ENCODE data around the gene NPFF.

Gene NPFF

GRCh38 chr12:53466640-53467039, 40.6 kb downstream of the NPFF start:
- H3K4me2 ChIP-seq, result no peak overlapping the region; a peak in 1 of 22 replicates
- H3K9me3 ChIP-seq (replicated peaks in 1 of 11), result no peaks in the 10 kb centered on the region
- H3K9ac ChIP-seq, result no peak overlapping the region
- no peaks in the 10 kb centered on the region for H3K27me3 ChIP-seq
- no peak for TF ChIP-seq Cebpa-rat (IDR thresholded peaks at IDR 0.05)
- H3K36me3 ChIP-seq, result peaks cover 97 to 100% (median 99%) of the 10 kb centered on the region in 11 experiments
- no peak overlapping the region for H3K4me3 ChIP-seq
- peaks cover 97 to 99% (median 99%) of the 10 kb centered on the region in 11 experiments for H4K20me1 ChIP-seq
- H3K4me1 ChIP-seq, result peaks cover 0 to 49% (median 7%) of the 10 kb centered on the region in 10 experiments; a peak in 10 of 20 replicates
- no peak overlapping the region for H3K27ac ChIP-seq

GRCh38 chr12:53465679-53466078, 41.6 kb downstream of the NPFF start:
- Histone ChIP-seq H3K4me3 (no peak overlapping the region), H3K27me3 (no peaks in the 10 kb centered on the region), H3K4me1 (peaks cover 0 to 53% (median 7%) of the 10 kb centered on the region in 10 experiments; a peak in 10 of 20 replicates), H4K20me1 (peaks cover 98 to 100% (median 100%) of the 10 kb centered on the region in 11 experiments), H3K27ac (peak overlapping the region in 5 of 11 experiments; percentile 8 to 34 (median 19); a peak in 5 of 22 replicates), H3K4me2 (peak overlapping the region in 4 of 11 experiments; percentile 8 to 31 (median 19); a peak in 5 of 22 replicates), H3K9ac (peak overlapping the region in 6 of 11 experiments; percentile 14 to 49 (median 27); a peak in 5 of 22 replicates), H3K9me3 (replicated peaks in 1 of 11) (no peaks in the 10 kb centered on the region), H3K36me3 (peaks cover 99 to 100% (median 99%) of the 10 kb centered on the region in 11 experiments)
- TF ChIP-seq Cebpa-rat (IDR thresholded peaks at IDR 0.05), result no peak

DNA sequence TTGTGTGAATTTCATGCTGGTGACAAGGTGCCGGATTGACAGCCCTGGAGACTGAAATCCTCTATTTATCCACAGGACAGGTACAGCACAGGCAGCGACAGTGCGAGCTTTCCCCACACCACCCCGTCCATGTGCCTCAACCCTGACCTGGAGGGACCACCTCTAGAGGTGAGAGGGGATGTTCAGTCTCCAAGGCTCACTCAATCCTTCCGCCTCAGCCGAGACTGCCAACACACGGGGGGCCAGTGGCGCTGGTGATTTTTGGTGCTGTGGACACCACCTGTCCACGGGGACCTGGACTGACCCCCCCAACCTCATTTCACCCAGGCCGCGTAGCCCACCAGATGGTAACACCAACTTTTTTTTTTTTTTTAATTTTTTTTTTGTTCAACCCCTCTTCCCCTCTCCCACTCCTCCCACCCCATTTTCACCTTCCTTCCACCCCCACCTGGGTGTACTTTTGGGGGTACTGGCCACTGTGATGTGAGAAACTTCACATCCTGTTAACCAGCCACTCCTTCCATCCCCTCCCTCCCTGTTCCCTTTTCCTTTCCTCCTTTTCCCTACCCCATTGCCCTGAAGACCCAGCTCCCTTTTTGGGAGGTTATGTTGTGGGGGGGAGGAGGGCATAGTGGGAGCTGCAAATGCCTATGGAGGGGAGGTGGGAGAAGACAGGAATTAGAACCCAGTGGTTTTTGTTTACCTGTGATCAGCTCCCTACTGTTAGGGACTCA, 42.4 kb downstream of the NPFF start:
- H3K36me3 ChIP-seq, result peaks cover 99 to 100% (median 99%) of the 10 kb centered on the region in 11 experiments
- H3K4me2 ChIP-seq, result peak overlapping the region in 4 of 11 experiments; percentile 8 to 31 (median 19); a peak in 4 of 22 replicates
- no peak for TF ChIP-seq Cebpa-rat (IDR thresholded peaks at IDR 0.05)
- peak overlapping the region in 3 of 11 experiments; percentile 8 to 34 (median 15); a peak in 5 of 22 replicates for H3K27ac ChIP-seq
- H3K4me3 ChIP-seq, result no peak overlapping the region
- H3K9me3 ChIP-seq (replicated peaks in 1 of 11), result no peaks in the 10 kb centered on the region
- H3K27me3 ChIP-seq, result no peaks in the 10 kb centered on the region
- peaks cover 0 to 61% (median 7%) of the 10 kb centered on the region in 10 experiments; a peak in 10 of 20 replicates for H3K4me1 ChIP-seq
- H4K20me1 ChIP-seq, result peaks cover 98 to 100% (median 100%) of the 10 kb centered on the region in 11 experiments
- peak overlapping the region in 6 of 11 experiments; percentile 25 to 49 (median 32); a peak in 6 of 22 replicates for H3K9ac ChIP-seq

GRCh38 chr12:53463802-53464560, 43.3 kb downstream of the NPFF start:
- TF ChIP-seq Cebpa-rat (IDR thresholded peaks at IDR 0.05), result no peak
- Histone ChIP-seq H4K20me1 (peaks cover 99 to 100% (median 100%) of the 10 kb centered on the region in 11 experiments), H3K36me3 (peaks cover 99 to 100% (median 99%) of the 10 kb centered on the region in 11 experiments)

GRCh38 chr12:53462935-53463334, 44.3 kb downstream of the NPFF start:
- no peak overlapping the region for H3K27ac ChIP-seq
- no peaks in the 10 kb centered on the region for H3K27me3 ChIP-seq
- no peak overlapping the region for H3K4me3 ChIP-seq
- H3K9me3 ChIP-seq (replicated peaks in 1 of 11), result no peaks in the 10 kb centered on the region
- TF ChIP-seq Cebpa-rat (IDR thresholded peaks at IDR 0.05), result no peak
- 0 out of 22 replicates have a peak overlapping the region, but pooled peaks of 1 of the 11 experiments have one; percentile 1 for H3K4me2 ChIP-seq
- peaks cover 99 to 100% (median 99%) of the 10 kb centered on the region in 11 experiments for H3K36me3 ChIP-seq
- H3K9ac ChIP-seq, result peak overlapping the region in 2 of 11 experiments; percentile 23 to 33; a peak in 4 of 22 replicates
- peaks cover 0 to 64% (median 7%) of the 10 kb centered on the region in 10 experiments; a peak in 10 of 20 replicates for H3K4me1 ChIP-seq
- H4K20me1 ChIP-seq, result peaks cover 99 to 100% (median 100%) of the 10 kb centered on the region in 11 experiments

More at GRCh38 chr12:53463802-53464560, 43.3 kb downstream of the NPFF start:
- no peak overlapping the region for H3K4me3 ChIP-seq
- peaks cover 0 to 64% (median 7%) of the 10 kb centered on the region in 10 experiments; a peak in 10 of 20 replicates for H3K4me1 ChIP-seq
- H3K9me3 ChIP-seq (replicated peaks in 1 of 11), result no peaks in the 10 kb centered on the region
- no peak overlapping the region; a peak in 1 of 22 replicates for H3K27ac ChIP-seq
- H3K27me3 ChIP-seq, result no peaks in the 10 kb centered on the region
- peak overlapping the region in 5 of 11 experiments; percentile 25 to 49 (median 34); a peak in 3 of 22 replicates for H3K9ac ChIP-seq
- peak overlapping the region in 2 of 11 experiments; percentile 31 to 54; a peak in 3 of 22 replicates for H3K4me2 ChIP-seq

GRCh38 chr12:53461591-53461990, 45.7 kb downstream of the NPFF start:
- Histone ChIP-seq H3K27ac (no peak overlapping the region), H3K27me3 (no peaks in the 10 kb centered on the region), H3K4me3 (no peak overlapping the region), H3K36me3 (peaks cover 99 to 100% (median 99%) of the 10 kb centered on the region in 11 experiments), H3K9ac (peak overlapping the region in 1 of 11 experiments; percentile 67; a peak in 1 of 22 replicates), H3K9me3 (replicated peaks in 1 of 11) (no peaks in the 10 kb centered on the region), H4K20me1 (peaks cover 99 to 100% (median 100%) of the 10 kb centered on the region in 11 experiments), H3K4me2 (no peak overlapping the region), H3K4me1 (peaks cover 0 to 61% (median 7%) of the 10 kb centered on the region in 10 experiments; a peak in 10 of 20 replicates)
- no peak for TF ChIP-seq Cebpa-rat (IDR thresholded peaks at IDR 0.05)

DNA sequence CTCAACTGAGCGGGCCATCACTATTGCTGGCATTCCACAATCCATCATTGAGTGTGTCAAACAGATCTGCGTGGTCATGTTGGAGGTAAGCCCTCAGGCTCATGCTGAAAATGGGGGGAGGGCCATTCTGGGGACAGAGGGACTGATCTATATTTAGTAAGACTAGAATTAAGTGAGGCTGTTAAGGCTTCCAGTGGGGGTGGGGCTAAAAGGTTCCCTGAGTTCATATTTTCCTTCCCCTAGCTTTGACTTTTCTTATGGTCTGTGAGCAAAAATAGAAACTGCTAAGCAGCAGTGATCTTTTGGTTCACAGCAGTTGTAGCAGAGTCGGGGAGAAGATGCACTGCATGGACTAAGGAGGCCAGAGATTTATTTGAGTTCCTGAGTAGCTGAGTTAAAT, 46.2 kb downstream of the NPFF start:
- H3K36me3 ChIP-seq, result peaks cover 99 to 100% (median 99%) of the 10 kb centered on the region in 11 experiments
- peak overlapping the region in 3 of 11 experiments; percentile 8 to 67 (median 57); a peak in 2 of 22 replicates for H3K9ac ChIP-seq
- H3K4me1 ChIP-seq, result peaks cover 0 to 56% (median 7%) of the 10 kb centered on the region in 10 experiments; a peak in 10 of 20 replicates
- no peak overlapping the region for H3K4me3 ChIP-seq
- peak overlapping the region in 2 of 11 experiments; percentile 18 to 27; a peak in 3 of 22 replicates for H3K4me2 ChIP-seq
- H3K27ac ChIP-seq, result no peak overlapping the region
- TF ChIP-seq Cebpa-rat (IDR thresholded peaks at IDR 0.05), result no peak
- H4K20me1 ChIP-seq, result peaks cover 99 to 100% (median 100%) of the 10 kb centered on the region in 11 experiments
- H3K27me3 ChIP-seq, result no peaks in the 10 kb centered on the region
- no peaks in the 10 kb centered on the region for H3K9me3 ChIP-seq (replicated peaks in 1 of 11)

GRCh38 chr12:53459097-53459496, 48.2 kb downstream of the NPFF start:
- no peak overlapping the region for H3K9ac ChIP-seq
- no peak for TF ChIP-seq Cebpa-rat (IDR thresholded peaks at IDR 0.05)
- H3K27ac ChIP-seq, result no peak overlapping the region
- H3K36me3 ChIP-seq, result peaks cover 100% of the 10 kb centered on the region in 11 experiments
- H3K4me3 ChIP-seq, result no peak overlapping the region
- no peaks in the 10 kb centered on the region for H3K27me3 ChIP-seq
- H3K4me2 ChIP-seq, result no peak overlapping the region
- no peaks in the 10 kb centered on the region for H3K9me3 ChIP-seq (replicated peaks in 1 of 11)
- peaks cover 4 to 55% (median 9%) of the 10 kb centered on the region in 10 experiments; a peak in 19 of 20 replicates for H3K4me1 ChIP-seq
- H4K20me1 ChIP-seq, result peaks cover 100% of the 10 kb centered on the region in 11 experiments
